T-helper 1 cell treated with Interleukin-12 subunit alpha and Interleukin-12 subunit beta and Interleukin-4 antibody, amounts not matched to agents 30 ng/mL and 1 ng/mL, for 36 hours (primary cell): ENCODE results near the gene RPL26. TPM values are rescaled to one million over a fixed set of nuclear protein-coding genes. Genes with fewer than 3 reads are reported as not detected.

ENCODE experiments used
- total RNA-seq: library from RNA; stranded (reverse); gene quantifications from 2 replicates; pipeline ENCODE4 v1.2.3, GENCODE V29; 2022

Gene RPL26
- total RNA-seq, 1 donor from 2014 or later, result 1,712 TPM

Other genes starting within 250 kb of the RPL26 start
- 33.5 and 34.8 TPM in 2 replicates for gene PER1, start 230.8 kb downstream of the RPL26 start, total RNA-seq
- gene VAMP2, start 220.2 kb downstream of the RPL26 start, total RNA-seq, result 80.1 and 84.3 TPM in 2 replicates
- 22.9 and 26.9 TPM in 2 replicates for gene TMEM107, start 206.8 kb downstream of the RPL26 start, total RNA-seq
- gene BORCS6, start 193.0 kb downstream of the RPL26 start, total RNA-seq, result 12.9 and 13.0 TPM in 2 replicates
- 105 and 110 TPM in 2 replicates for gene AURKB, start 172.6 kb downstream of the RPL26 start, total RNA-seq
- 92.3 and 99.2 TPM in 2 replicates for gene CTC1, start 135.1 kb downstream of the RPL26 start, total RNA-seq
- gene PFAS, start 133.9 kb downstream of the RPL26 start, total RNA-seq, result 74.6 and 75.3 TPM in 2 replicates
- 45.5 and 49.9 TPM in 2 replicates for gene RANGRF, start 94.5 kb downstream of the RPL26 start, total RNA-seq
- 8.9 and 10.3 TPM in 2 replicates for gene SLC25A35, start 87.8 kb downstream of the RPL26 start, total RNA-seq
- not detected in 2 replicates for gene ARHGEF15, start 73.0 kb downstream of the RPL26 start, total RNA-seq
- gene ODF4, start 43.4 kb downstream of the RPL26 start, total RNA-seq, result not detected in 2 replicates
- 0.07 TPM in 1 of 2 replicates, not detected in the other for gene RNF222, start 14.6 kb upstream of the RPL26 start, total RNA-seq
- 61.5 and 72.4 TPM in 2 replicates for gene NDEL1, start 52.7 kb upstream of the RPL26 start, total RNA-seq
- gene MYH10, start 247.5 kb upstream of the RPL26 start, total RNA-seq, result 7.6 and 10.8 TPM in 2 replicates